GM06990 (cell line): ENCODE measurements around the gene GREB1.

Experiments used
- DNase-seq: peaks from one replicate; pipeline ENCODE4 v3.0.0-alpha.2; 2011; ENCODE audit not compliant: insufficient read length; ENCODE audit errors: extremely low read depth
- H3K27me3 ChIP-seq: replicated peaks from 2 replicates; pipeline ENCODE4 v1.6.0; 2011; ENCODE audit warnings: low read length; ENCODE audit not compliant: control insufficient read depth, insufficient read depth
- H3K36me3 ChIP-seq: 2 replicates; pipeline ENCODE4 v1.5.1; 2011; ENCODE audit warnings: low read length; ENCODE audit not compliant: control insufficient read depth, insufficient read depth
- H3K4me3 ChIP-seq: replicated peaks from 2 replicates; pipeline ENCODE4 v1.5.1; 2011; ENCODE audit warnings: low read depth, mild to moderate bottlenecking, control low read depth, low read length
- TF ChIP-seq, protein P1 (sequence below): IDR thresholded peaks from 2 replicates; pipeline ENCODE4 v1.5.1; 2011; ENCODE audit warnings: low read length, control low read depth, mild to moderate bottlenecking, inconsistent platforms; ENCODE audit not compliant: insufficient read depth, poor library complexity, severe bottlenecking

Gene GREB1

GRCh38 chr2:11681722-11682589, 148.1 kb downstream of the GREB1 start:
- TF ChIP-seq, protein P1, sequence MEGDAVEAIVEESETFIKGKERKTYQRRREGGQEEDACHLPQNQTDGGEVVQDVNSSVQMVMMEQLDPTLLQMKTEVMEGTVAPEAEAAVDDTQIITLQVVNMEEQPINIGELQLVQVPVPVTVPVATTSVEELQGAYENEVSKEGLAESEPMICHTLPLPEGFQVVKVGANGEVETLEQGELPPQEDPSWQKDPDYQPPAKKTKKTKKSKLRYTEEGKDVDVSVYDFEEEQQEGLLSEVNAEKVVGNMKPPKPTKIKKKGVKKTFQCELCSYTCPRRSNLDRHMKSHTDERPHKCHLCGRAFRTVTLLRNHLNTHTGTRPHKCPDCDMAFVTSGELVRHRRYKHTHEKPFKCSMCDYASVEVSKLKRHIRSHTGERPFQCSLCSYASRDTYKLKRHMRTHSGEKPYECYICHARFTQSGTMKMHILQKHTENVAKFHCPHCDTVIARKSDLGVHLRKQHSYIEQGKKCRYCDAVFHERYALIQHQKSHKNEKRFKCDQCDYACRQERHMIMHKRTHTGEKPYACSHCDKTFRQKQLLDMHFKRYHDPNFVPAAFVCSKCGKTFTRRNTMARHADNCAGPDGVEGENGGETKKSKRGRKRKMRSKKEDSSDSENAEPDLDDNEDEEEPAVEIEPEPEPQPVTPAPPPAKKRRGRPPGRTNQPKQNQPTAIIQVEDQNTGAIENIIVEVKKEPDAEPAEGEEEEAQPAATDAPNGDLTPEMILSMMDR: peak; percentile 89
- Histone ChIP-seq H3K4me3 (no peak overlapping the region), H3K27me3 (peaks cover 3% of the 10 kb centered on the region; the same call in 1 of the 2 replicates), H3K36me3 (no peaks in the 10 kb centered on the region)
- peak; percentile 26 for DNase-seq

GRCh38 chr2:11682590-11682915, 148.7 kb downstream of the GREB1 start:
- no peaks in the 10 kb centered on the region for H3K36me3 ChIP-seq
- peaks cover 2% of the 10 kb centered on the region; the same call in 1 of the 2 replicates for H3K27me3 ChIP-seq
- TF ChIP-seq, protein P1: no peak
- no peak for DNase-seq
- H3K4me3 ChIP-seq: no peak overlapping the region

DNA sequence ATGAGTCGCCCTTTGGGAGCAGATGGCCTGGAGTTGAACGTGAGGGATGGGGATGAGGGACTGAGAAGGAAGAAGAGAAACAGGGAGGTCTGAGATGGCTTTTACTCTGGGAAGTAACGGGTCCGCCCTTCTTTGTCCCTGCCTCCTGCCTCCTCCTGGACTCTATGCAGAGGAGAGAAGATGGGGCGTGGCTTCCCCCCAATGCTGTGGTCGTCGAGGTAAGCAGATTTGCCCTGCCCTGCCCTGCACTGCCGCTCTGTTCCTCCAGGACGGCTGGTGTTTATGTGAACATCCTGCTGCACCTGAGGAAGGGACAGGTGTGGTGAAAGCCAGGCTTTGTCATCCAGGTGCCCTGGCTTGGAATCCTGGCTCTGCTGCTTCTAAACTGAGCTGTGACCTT, 149.6 kb downstream of the GREB1 start:
- DNase-seq: no peak
- peaks cover 2% of the 10 kb centered on the region; the same call in 1 of the 2 replicates for H3K27me3 ChIP-seq
- TF ChIP-seq, protein P1: no peak
- H3K36me3 ChIP-seq: no peaks in the 10 kb centered on the region
- no peak overlapping the region for H3K4me3 ChIP-seq

DNA sequence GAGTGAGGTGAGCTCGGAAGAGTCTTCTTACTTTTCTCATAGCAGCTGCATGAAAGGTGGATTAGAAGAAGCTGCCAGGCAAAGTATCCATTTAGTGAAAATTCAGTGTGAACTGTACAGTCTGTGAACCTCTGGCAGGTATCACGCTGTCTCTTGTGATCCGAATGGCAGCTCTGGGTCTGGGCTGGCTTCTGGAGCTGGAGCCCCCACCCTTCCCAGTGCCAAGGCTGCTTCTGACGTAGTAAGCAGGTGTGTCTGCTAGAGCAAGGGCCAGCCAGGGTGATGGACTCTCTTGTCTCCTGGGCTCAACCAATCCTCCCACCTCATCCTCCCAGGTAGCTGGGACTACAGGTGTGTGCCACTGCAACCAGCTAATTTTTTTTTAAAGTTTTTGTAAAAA, 150.1 kb downstream of the GREB1 start:
- TF ChIP-seq, protein P1: no peak
- DNase-seq: no peak
- Histone ChIP-seq H3K27me3 (peaks cover 2% of the 10 kb centered on the region; the same call in 1 of the 2 replicates), H3K4me3 (no peak overlapping the region), H3K36me3 (no peaks in the 10 kb centered on the region)

DNA sequence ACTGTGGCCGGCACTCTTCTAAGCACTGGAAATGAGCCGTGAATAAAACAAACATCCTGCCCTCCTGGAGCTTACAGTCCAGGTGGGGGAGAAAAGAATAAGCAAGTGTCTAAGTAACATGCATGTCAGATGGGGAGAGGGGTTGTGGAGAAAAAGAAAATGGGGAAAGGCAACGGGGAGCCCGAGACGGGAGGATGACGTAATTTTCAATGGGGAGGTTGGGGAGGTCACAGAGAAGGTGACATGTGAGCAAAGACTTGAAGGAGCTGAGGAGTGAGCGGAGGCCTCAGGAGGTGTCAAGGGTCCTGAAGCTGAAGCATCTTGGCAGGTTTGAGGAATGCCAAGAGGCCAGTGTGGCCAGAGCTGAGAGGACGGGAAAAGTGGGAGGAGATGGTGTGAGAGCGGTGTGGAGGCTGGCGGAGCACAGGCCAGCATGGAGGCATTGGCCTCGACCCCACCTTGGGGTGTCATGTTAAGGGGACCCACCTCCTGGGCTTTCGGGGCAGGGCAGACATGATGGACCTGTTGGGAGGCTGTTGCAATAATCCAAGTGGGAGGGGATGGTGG, 151.1 kb downstream of the GREB1 start:
- no peak overlapping the region for H3K4me3 ChIP-seq
- TF ChIP-seq, protein P1: no peak
- no peak for DNase-seq
- no peaks in the 10 kb centered on the region for H3K36me3 ChIP-seq
- H3K27me3 ChIP-seq: peaks cover 2% of the 10 kb centered on the region; the same call in 1 of the 2 replicates
